Ovary (tissue), 9 donors: ENCODE results near the gene AOC3. TPM values are rescaled to one million over a fixed set of nuclear protein-coding genes. Genes with fewer than 3 reads are reported as not detected.

ENCODE experiments used
- microRNA-seq, 3 donors: library from miRNA; unstranded; fragments of <30 nt; microRNA quantifications; one replicate each; pipeline versions ENCODE4 to v1.2.0, GENCODE V29; 2019 to 2020
- polyA plus RNA-seq, 2 donors: library from polyadenylated mRNA; stranded (reverse); fragments of 200-250 nt in 1 of 2; fragments of 350-450 nt in 1 of 2; fragmentation: Illumina TruSeq in 1 of 2; extraction: RNeasy Lipid Tissue Mini Kit (QIAGEN cat#74804) in 1 of 2; gene quantifications; one replicate each; pipeline ENCODE4 v1.2.3, GENCODE V29; 2013 to 2014
- small RNA-seq: library from RNA; depleted of rRNA; stranded (forward); fragments of <200 nt; gene quantifications from one replicate; pipeline ENCODE3, GENCODE V24; 2016
- total RNA-seq, 7 donors: library from RNA; depleted of rRNA in 2 of 7; stranded (reverse); fragments of >200 nt in 2 of 7; fragmentation: NEBNext Ultra II Directional in 3 of 7; extraction: Animal tissue kit (Norgen Biotek cat#: 25700) in 3 of 7; gene quantifications; one replicate each; pipeline versions ENCODE4 v1.1.0 to v1.2.4, GENCODE V29; 2016 to 2023
- donor health status: DM: no; HTN: no; CAD: no; lungs with moderate emphysema.
- donor health status: DM: no; HTN: no; CAD: no.
- donor health status: Bipolar disorder and iron deficiency.
- donor health status: DM: yes; HTN: yes; CAD: no.
- donor health status: DM: no; HTN: no; CAD: no.
- donor health status: DM: yes; HTN: yes; CAD: no.

AOC3 gene
- total and polyA plus RNA-seq, 9 donors = 0.72 to 197 (median 15.8) TPM

Small RNAs within 50 kb of the gene (microRNA-seq; reads per million reads assigned to microRNA genes)
- gene MIR6781 = 0 reads per million in 3 donors

Small RNAs within 50 kb of the gene (small RNA-seq; reads per million reads assigned to genes)
- not detected for gene MIR6781
- not detected for gene RNU6-287P

Other genes starting within 250 kb of the AOC3 start
- 10 to 100 TPM; 39.3 to 63.0 (median 46.4) TPM for gene RETREG3, start 241.8 kb upstream of the AOC3 start, total RNA-seq
- gene RETREG3, start 241.8 kb upstream of the AOC3 start, polyA plus RNA-seq = 10 to 100 TPM; 25.8 to 37.3 TPM
- gene TUBG1, start 241.5 kb upstream of the AOC3 start, total RNA-seq = 10 to 100 TPM; 12.8 to 41.2 (median 25.6) TPM
- gene TUBG1, start 241.5 kb upstream of the AOC3 start, polyA plus RNA-seq = 10 to 100 TPM; 11.3 to 14.3 TPM
- 10 to 100 TPM; 19.4 to 30.0 (median 23.2) TPM for gene TUBG2, start 191.9 kb upstream of the AOC3 start, total RNA-seq
- gene TUBG2, start 191.9 kb upstream of the AOC3 start, polyA plus RNA-seq = 10 to 100 TPM; 20.9 to 21.5 TPM
- gene PLEKHH3, start 174.2 kb upstream of the AOC3 start, total RNA-seq = 10 to 100 TPM; 23.6 to 81.6 (median 58.4) TPM
- gene PLEKHH3, start 174.2 kb upstream of the AOC3 start, polyA plus RNA-seq = 10 to 100 TPM in 1 of 2 donors, 1 to 10 TPM in 1; 2.1 to 30.9 TPM
- gene CCR10, start 169.4 kb upstream of the AOC3 start, total RNA-seq = 1 to 10 TPM; 1.5 to 6.8 (median 3.7) TPM
- gene CCR10, start 169.4 kb upstream of the AOC3 start, polyA plus RNA-seq = 1 to 10 TPM in 1 of 2 donors, under 1 TPM in 1; 0.15 to 2.7 TPM
- gene CNTNAP1, start 168.7 kb upstream of the AOC3 start, total RNA-seq = 10 to 100 TPM in 5 of 7 donors, 1 to 10 TPM in 2; 3.7 to 41.4 (median 15.5) TPM
- gene CNTNAP1, start 168.7 kb upstream of the AOC3 start, polyA plus RNA-seq = 1 to 10 TPM; 7.0 to 7.5 TPM
- gene EZH1, start 106.2 kb upstream of the AOC3 start, total RNA-seq = 10 to 100 TPM; 32.9 to 83.4 (median 67.8) TPM
- gene EZH1, start 106.2 kb upstream of the AOC3 start, polyA plus RNA-seq = 10 to 100 TPM; 45.1 to 95.2 TPM
- gene RAMP2, start 90.0 kb upstream of the AOC3 start, total RNA-seq = 10 to 100 TPM in 6 of 7 donors, 1 to 10 TPM in 1; 4.4 to 53.7 (median 19.6) TPM
- 10 to 100 TPM; 39.6 to 98.5 TPM for gene RAMP2, start 90.0 kb upstream of the AOC3 start, polyA plus RNA-seq
- 10 to 100 TPM; 33.7 to 49.1 (median 35.8) TPM for gene VPS25, start 77.8 kb upstream of the AOC3 start, total RNA-seq
- gene VPS25, start 77.8 kb upstream of the AOC3 start, polyA plus RNA-seq = 10 to 100 TPM; 49.0 to 56.5 TPM
- gene WNK4, start 70.6 kb upstream of the AOC3 start, total RNA-seq = 10 to 100 TPM in 1 of 7 donors, 1 to 10 TPM in 6; 1.5 to 11.9 (median 3.4) TPM
- 1 to 10 TPM; 1.1 to 1.5 TPM for gene WNK4, start 70.6 kb upstream of the AOC3 start, polyA plus RNA-seq
- gene COA3, start 52.5 kb upstream of the AOC3 start, total RNA-seq = 10 to 100 TPM; 49.1 to 78.2 (median 62.9) TPM
- gene COA3, start 52.5 kb upstream of the AOC3 start, polyA plus RNA-seq = 10 to 100 TPM; 77.6 to 80.0 TPM
- under 1 TPM in 5 of 7 donors, not detected in 2; 0.30 to 0.79 (median 0.33) TPM for gene CNTD1, start 52.3 kb upstream of the AOC3 start, total RNA-seq
- gene CNTD1, start 52.3 kb upstream of the AOC3 start, polyA plus RNA-seq = under 1 TPM; 0.22 to 0.36 TPM
- gene BECN1, start 26.9 kb upstream of the AOC3 start, total RNA-seq = 10 to 100 TPM; 47.5 to 75.3 (median 54.6) TPM
- 10 to 100 TPM; 47.2 to 67.5 TPM for gene BECN1, start 26.9 kb upstream of the AOC3 start, polyA plus RNA-seq
- 10 to 100 TPM; 28.6 to 85.8 (median 61.9) TPM for gene PSME3, start 17.8 kb upstream of the AOC3 start, total RNA-seq
- 100 to 1,000 TPM in 1 of 2 donors, 10 to 100 TPM in 1; 31.7 to 118 TPM for gene PSME3, start 17.8 kb upstream of the AOC3 start, polyA plus RNA-seq
- 1 to 10 TPM in 6 of 7 donors, under 1 TPM in 1; 0.72 to 1.9 (median 1.3) TPM for gene AOC2, start 6.6 kb upstream of the AOC3 start, total RNA-seq
- gene AOC2, start 6.6 kb upstream of the AOC3 start, polyA plus RNA-seq = 1 to 10 TPM in 1 of 2 donors, under 1 TPM in 1; 0.40 to 6.3 TPM
- gene G6PC1, start 49.6 kb downstream of the AOC3 start, total RNA-seq = 1 to 10 TPM in 1 of 7 donors, under 1 TPM in 1, not detected in 5; 0.69 to 1.7 TPM
- gene G6PC1, start 49.6 kb downstream of the AOC3 start, polyA plus RNA-seq = not detected
- 10 to 100 TPM; 17.8 to 51.4 (median 40.6) TPM for gene AARSD1, start 113.3 kb downstream of the AOC3 start, total RNA-seq
- 10 to 100 TPM; 49.7 to 50.1 TPM for gene AARSD1, start 113.3 kb downstream of the AOC3 start, polyA plus RNA-seq
- gene PTGES3L, start 128.9 kb downstream of the AOC3 start, total RNA-seq = 1 to 10 TPM in 1 of 7 donors, under 1 TPM in 5, not detected in 1; 0.45 to 2.6 (median 0.66) TPM
- 1 to 10 TPM in 1 of 2 donors, under 1 TPM in 1; 0.56 to 2.1 TPM for gene PTGES3L, start 128.9 kb downstream of the AOC3 start, polyA plus RNA-seq
- 10 to 100 TPM in 5 of 7 donors, 1 to 10 TPM in 2; 8.2 to 19.4 (median 13.3) TPM for gene RUNDC1, start 129.4 kb downstream of the AOC3 start, total RNA-seq
- 10 to 100 TPM in 1 of 2 donors, 1 to 10 TPM in 1; 6.1 to 12.1 TPM for gene RUNDC1, start 129.4 kb downstream of the AOC3 start, polyA plus RNA-seq
- gene RPL27, start 147.2 kb downstream of the AOC3 start, total RNA-seq = 1,000 to 10,000 TPM; 1,130 to 2,473 (median 1,529) TPM
- gene RPL27, start 147.2 kb downstream of the AOC3 start, polyA plus RNA-seq = 1,000 to 10,000 TPM; 3,204 to 5,312 TPM
- gene IFI35, start 155.6 kb downstream of the AOC3 start, total RNA-seq = 10 to 100 TPM; 26.3 to 38.3 (median 29.7) TPM
- 10 to 100 TPM; 13.0 to 39.7 TPM for gene IFI35, start 155.6 kb downstream of the AOC3 start, polyA plus RNA-seq
- gene VAT1, start 171.2 kb downstream of the AOC3 start, total RNA-seq = 100 to 1,000 TPM; 121 to 421 (median 356) TPM
- gene VAT1, start 171.2 kb downstream of the AOC3 start, polyA plus RNA-seq = 100 to 1,000 TPM; 217 to 251 TPM
- 10 to 100 TPM in 2 of 7 donors, 1 to 10 TPM in 5; 2.5 to 11.6 (median 6.8) TPM for gene RND2, start 174.0 kb downstream of the AOC3 start, total RNA-seq
- 1 to 10 TPM; 2.7 to 4.0 TPM for gene RND2, start 174.0 kb downstream of the AOC3 start, polyA plus RNA-seq